RWPE2 (cell line): ENCODE measurements around the gene KLHL30.

Experiments
- ATAC-seq: fragments of 200-7000 bp; cut with Tn5 transposase; 3 replicates; pipeline ENCODE4 v1.9.1; 2021; ENCODE audit warnings: low read depth
- DNase-seq: peaks from one replicate; pipeline ENCODE4 v3.0.0-alpha.2; 2020; ENCODE audit warnings: low spot score
- H3K27ac ChIP-seq: fragments of 450-650 bp; 2 replicates; pipeline ENCODE4 v1.5.1; 2017; ENCODE audit warnings: mild to moderate bottlenecking; ENCODE audit not compliant: poor library complexity, severe bottlenecking
- H3K27me3 ChIP-seq: fragments of 250-450 bp; sonication (Bioruptor Pico); 2 replicates; pipeline ENCODE4 v1.5.1; 2021; ENCODE audit warnings: mild to moderate bottlenecking, moderate library complexity; ENCODE audit not compliant: insufficient read depth, poor library complexity, severe bottlenecking
- H3K36me3 ChIP-seq: fragments of 250-450 bp; sonication (Bioruptor Pico); 2 replicates; pipeline ENCODE4 v1.5.1; 2020; ENCODE audit warnings: low read depth, mild to moderate bottlenecking, moderate library complexity
- H3K4me1 ChIP-seq: fragments of 250-450 bp; sonication (Bioruptor Pico); 2 replicates; pipeline ENCODE4 v1.5.1; 2021; ENCODE audit warnings: mild to moderate bottlenecking, moderate library complexity; ENCODE audit not compliant: insufficient read depth, poor library complexity, severe bottlenecking
- H3K4me3 ChIP-seq: fragments of 250-450 bp; sonication (Bioruptor Pico); 2 replicates; pipeline ENCODE4 v1.5.1; 2021; ENCODE audit warnings: mild to moderate bottlenecking, moderate library complexity; ENCODE audit not compliant: severe bottlenecking
- H3K9me3 ChIP-seq: fragments of 250-450 bp; sonication (Bioruptor Pico); 2 replicates; pipeline ENCODE4 v1.5.1; 2021; ENCODE audit warnings: mild to moderate bottlenecking, moderate library complexity; ENCODE audit not compliant: severe bottlenecking
- CTCF ChIP-seq: fragments of 450-650 bp; IDR thresholded peaks from one replicate; pipeline ENCODE4 v1.5.1; 2017; ENCODE audit warnings: mild to moderate bottlenecking, moderate library complexity; ENCODE audit not compliant: poor library complexity, severe bottlenecking

KLHL30 gene, protein sequence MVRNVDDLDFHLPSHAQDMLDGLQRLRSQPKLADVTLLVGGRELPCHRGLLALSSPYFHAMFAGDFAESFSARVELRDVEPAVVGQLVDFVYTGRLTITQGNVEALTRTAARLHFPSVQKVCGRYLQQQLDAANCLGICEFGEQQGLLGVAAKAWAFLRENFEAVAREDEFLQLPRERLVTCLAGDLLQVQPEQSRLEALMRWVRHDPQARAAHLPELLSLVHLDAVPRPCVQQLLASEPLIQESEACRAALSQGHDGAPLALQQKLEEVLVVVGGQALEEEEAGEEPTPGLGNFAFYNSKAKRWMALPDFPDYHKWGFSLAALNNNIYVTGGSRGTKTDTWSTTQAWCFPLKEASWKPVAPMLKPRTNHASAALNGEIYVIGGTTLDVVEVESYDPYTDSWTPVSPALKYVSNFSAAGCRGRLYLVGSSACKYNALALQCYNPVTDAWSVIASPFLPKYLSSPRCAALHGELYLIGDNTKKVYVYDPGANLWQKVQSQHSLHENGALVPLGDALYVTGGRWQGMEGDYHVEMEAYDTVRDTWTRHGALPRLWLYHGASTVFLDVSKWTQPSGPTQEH

DNA sequence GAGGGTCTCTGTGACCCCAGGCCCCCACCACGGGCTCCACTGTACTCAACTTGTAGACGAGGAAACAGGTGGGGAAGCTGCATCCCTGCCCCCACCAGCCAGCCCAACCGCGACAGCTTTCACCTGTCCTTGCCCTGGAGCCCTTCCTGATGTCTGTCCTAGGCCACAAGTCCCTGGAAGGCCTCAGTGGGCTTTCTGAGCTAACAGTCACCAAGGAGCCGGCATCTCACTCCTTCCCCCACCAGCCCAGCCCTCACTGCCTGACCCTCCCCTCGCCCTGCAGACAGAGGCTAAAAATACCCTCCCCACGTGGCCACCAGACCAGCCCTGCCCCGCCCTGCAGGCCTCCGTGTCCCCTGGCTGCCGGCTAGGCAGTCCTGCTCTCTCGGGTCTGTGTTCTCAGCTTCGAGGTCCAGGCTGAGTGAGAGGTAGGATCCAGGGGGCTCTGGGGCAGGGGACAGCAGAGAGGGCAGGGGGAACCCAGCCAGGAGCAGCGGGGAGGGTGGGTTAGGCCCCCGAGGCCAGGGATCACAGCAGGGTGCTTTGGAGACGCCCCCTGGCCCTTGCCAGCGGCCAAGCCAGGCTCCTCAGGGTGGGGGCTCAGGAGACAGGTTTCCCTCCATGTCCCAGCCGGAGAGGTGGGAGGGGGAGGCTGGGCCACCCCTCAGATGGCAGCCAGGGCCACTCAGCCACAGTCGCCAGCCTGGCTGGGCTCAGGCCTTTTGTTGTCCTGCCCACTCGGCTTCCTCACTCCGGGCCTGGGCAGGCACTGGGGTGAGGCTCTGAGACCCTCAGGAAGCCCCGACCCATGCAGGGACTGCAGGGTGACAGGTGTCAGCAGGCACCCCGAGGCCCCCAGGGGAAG lies at the start of gene KLHL30:
Gene KLHL30 (plus strand): TSS at position 338 of the 865 bp plus-strand sequence. CDS start 2,087 bp downstream, outside the sequence.
- Histone ChIP-seq H3K36me3 (no peaks in the 10 kb centered on the region), H3K27me3 (no peaks in the 10 kb centered on the region), H3K4me1 (peaks cover 24% of the 10 kb centered on the region), H3K27ac (no peak within 1 kb of the TSS), H3K9me3 (no peaks in the 10 kb centered on the region), H3K4me3 (no peak within 1 kb of the TSS)
- DNase-seq (no peak), ATAC-seq (no peak)
- no peak for TF ChIP-seq CTCF

GRCh38 chr2:238090887-238091286 lies 47.6 kb upstream of the KLHL30 start:
- no peak overlapping the region for H3K27ac ChIP-seq
- no peak for TF ChIP-seq CTCF
- no peak overlapping the region for H3K4me3 ChIP-seq
- H3K4me1 ChIP-seq, result no peaks in the 10 kb centered on the region
- no peak for ATAC-seq
- H3K9me3 ChIP-seq, result no peaks in the 10 kb centered on the region
- peak; percentile 19 for DNase-seq
- no peaks in the 10 kb centered on the region; the same call in 1 of the 2 replicates for H3K36me3 ChIP-seq
- no peaks in the 10 kb centered on the region for H3K27me3 ChIP-seq

DNA sequence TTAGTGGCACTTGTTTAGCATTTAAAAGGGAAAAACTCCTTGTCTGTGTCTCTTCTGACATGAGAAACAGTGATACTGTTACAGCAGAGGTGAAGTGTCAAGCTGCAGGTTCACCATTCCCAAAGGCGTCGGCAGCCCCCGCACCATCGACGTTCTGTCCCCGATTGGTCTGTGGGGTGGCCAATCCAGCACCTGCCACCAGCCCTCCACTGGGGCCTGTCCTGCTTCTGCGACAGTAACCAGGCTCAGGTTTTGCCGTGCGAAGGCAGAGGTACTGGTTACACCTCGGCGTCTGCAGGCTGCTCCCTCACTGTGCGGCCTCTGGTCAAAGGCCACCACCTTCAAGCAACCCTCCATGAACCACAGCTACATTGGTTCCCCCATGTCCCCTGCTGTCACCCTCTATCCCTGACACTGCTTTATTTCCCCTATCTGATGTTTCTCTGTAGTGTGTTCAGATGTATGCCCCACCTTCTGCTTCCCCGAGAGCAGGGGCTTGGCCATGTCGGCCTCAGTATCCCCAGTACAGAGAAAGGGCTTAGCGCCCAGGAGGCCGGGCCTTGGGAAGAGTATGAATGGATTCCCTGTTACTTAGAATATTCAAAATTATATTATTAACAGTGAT lies 46.9 kb upstream of the KLHL30 start:
- ATAC-seq, result no peak

DNA sequence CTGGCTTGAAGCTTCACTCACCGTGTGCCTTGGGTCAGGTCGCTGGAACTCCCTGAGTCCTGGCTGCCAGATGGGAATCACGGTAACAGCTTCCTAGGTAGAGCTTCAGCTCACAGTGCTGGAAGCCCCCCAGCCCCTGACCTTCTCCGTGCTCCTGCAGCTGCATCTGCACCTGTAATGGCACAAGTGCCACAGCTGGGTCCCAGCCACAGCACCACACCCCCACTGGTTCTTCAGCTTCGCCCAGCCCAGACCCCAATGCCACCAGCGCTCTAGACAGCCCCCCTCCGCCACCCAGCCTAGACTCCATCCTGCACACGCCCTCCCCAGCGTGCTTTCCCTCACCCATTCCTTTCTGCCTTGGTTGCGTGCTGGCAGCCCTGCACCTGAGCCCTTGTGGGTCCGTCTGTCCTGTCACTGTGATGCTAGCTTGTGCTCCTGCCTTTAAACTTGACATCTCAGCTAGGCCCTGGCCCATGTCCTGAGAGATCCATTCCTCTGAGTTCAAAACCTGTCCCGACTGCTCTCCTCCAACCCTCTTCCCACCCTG lies 45.9 kb upstream of the KLHL30 start:
- Histone ChIP-seq H3K27me3 (no peaks in the 10 kb centered on the region), H3K9me3 (no peaks in the 10 kb centered on the region), H3K27ac (no peak overlapping the region), H3K36me3 (no peaks in the 10 kb centered on the region; the same call in 1 of the 2 replicates), H3K4me1 (no peaks in the 10 kb centered on the region), H3K4me3 (no peak overlapping the region)
- no peak for ATAC-seq
- DNase-seq, result peak; percentile 39
- no peak for TF ChIP-seq CTCF

More for the DNA sequence above, 46.9 kb upstream of the KLHL30 start:
- peak; percentile 29 for DNase-seq
- H3K9me3 ChIP-seq, result no peaks in the 10 kb centered on the region
- TF ChIP-seq CTCF, result no peak
- no peak overlapping the region for H3K4me3 ChIP-seq
- H3K4me1 ChIP-seq, result no peaks in the 10 kb centered on the region
- H3K27ac ChIP-seq, result no peak overlapping the region
- H3K36me3 ChIP-seq, result no peaks in the 10 kb centered on the region; the same call in 1 of the 2 replicates
- H3K27me3 ChIP-seq, result no peaks in the 10 kb centered on the region
